ENCODE measurements around the gene ZNF451.

The ZNF451 gene

GRCh38 chr6:57102976-57103375 is 13.0 kb downstream of the ZNF451 start:
- TF ChIP-seq REST (IDR thresholded peaks at IDR 0.05; ENCODE audit: insufficient read depth in 1 of 2, low read depth in 2 of 2, low read length in 2 of 2), result no peak
- TF ChIP-seq SIN3A (IDR thresholded peaks at IDR 0.05; ENCODE audit: borderline replicate concordance, insufficient read depth, low read length), result no peak
- TF ChIP-seq POLR2AphosphoS5 (IDR thresholded peaks at IDR 0.05; ENCODE audit: low read depth, low read length), result no peak
- TF ChIP-seq FOXP2 (optimal IDR thresholded peaks at IDR 0.05; ENCODE audit: borderline replicate concordance, extremely low read depth, extremely low read length, insufficient read depth), result no peak
- TF ChIP-seq TAF1 (IDR thresholded peaks at IDR 0.05; ENCODE audit: borderline replicate concordance, insufficient read depth, low read length), result no peak

GRCh38 chr6:57104336-57104735 is 14.3 kb downstream of the ZNF451 start:
- TF ChIP-seq FOXP2 (optimal IDR thresholded peaks at IDR 0.05; ENCODE audit: borderline replicate concordance, extremely low read depth, extremely low read length, insufficient read depth) (no peak), TAF1 (IDR thresholded peaks at IDR 0.05; ENCODE audit: borderline replicate concordance, insufficient read depth, low read length) (no peak), SIN3A (IDR thresholded peaks at IDR 0.05; ENCODE audit: borderline replicate concordance, insufficient read depth, low read length) (no peak), POLR2AphosphoS5 (IDR thresholded peaks at IDR 0.05; ENCODE audit: low read depth, low read length) (no peak), REST (IDR thresholded peaks at IDR 0.05; ENCODE audit: insufficient read depth in 1 of 2, low read depth in 2 of 2, low read length in 2 of 2) (no peak)

GRCh38 chr6:57106990-57107389 is 17.0 kb downstream of the ZNF451 start:
- TF ChIP-seq REST (IDR thresholded peaks at IDR 0.05; ENCODE audit: insufficient read depth in 1 of 2, low read depth in 2 of 2, low read length in 2 of 2), result no peak
- no peak for TF ChIP-seq POLR2AphosphoS5 (IDR thresholded peaks at IDR 0.05; ENCODE audit: low read depth, low read length)
- TF ChIP-seq SIN3A (IDR thresholded peaks at IDR 0.05; ENCODE audit: borderline replicate concordance, insufficient read depth, low read length), result no peak
- no peak for TF ChIP-seq FOXP2 (optimal IDR thresholded peaks at IDR 0.05; ENCODE audit: borderline replicate concordance, extremely low read depth, extremely low read length, insufficient read depth)
- TF ChIP-seq TAF1 (IDR thresholded peaks at IDR 0.05; ENCODE audit: borderline replicate concordance, insufficient read depth, low read length), result no peak

- TF ChIP-seq REST (IDR thresholded peaks at IDR 0.05; ENCODE audit: insufficient read depth in 1 of 2, low read depth in 2 of 2, low read length in 2 of 2), result no peak
- TF ChIP-seq TAF1 (IDR thresholded peaks at IDR 0.05; ENCODE audit: borderline replicate concordance, insufficient read depth, low read length), result no peak
- no peak for TF ChIP-seq SIN3A (IDR thresholded peaks at IDR 0.05; ENCODE audit: borderline replicate concordance, insufficient read depth, low read length)
- no peak for TF ChIP-seq FOXP2 (optimal IDR thresholded peaks at IDR 0.05; ENCODE audit: borderline replicate concordance, extremely low read depth, extremely low read length, insufficient read depth)
- no peak for TF ChIP-seq POLR2AphosphoS5 (IDR thresholded peaks at IDR 0.05; ENCODE audit: low read depth, low read length)
Observed at GRCh38 chr6:57108691-57109090, 18.7 kb downstream of the ZNF451 start.

- TF ChIP-seq TAF1 (IDR thresholded peaks at IDR 0.05; ENCODE audit: borderline replicate concordance, insufficient read depth, low read length) (no peak), REST (IDR thresholded peaks at IDR 0.05; ENCODE audit: insufficient read depth in 1 of 2, low read depth in 2 of 2, low read length in 2 of 2) (no peak), FOXP2 (optimal IDR thresholded peaks at IDR 0.05; ENCODE audit: borderline replicate concordance, extremely low read depth, extremely low read length, insufficient read depth) (no peak)
Observed at GRCh38 chr6:57109880-57110279, 19.9 kb downstream of the ZNF451 start.

Data from PFSK-1 (cell line).